Coronary artery (tissue), 2 donors: Measurements from ENCODE around the gene ATF5.

ENCODE experiments used
- DNase-seq: peaks from one replicate; pipeline ENCODE4 v3.0.0-alpha.2; 2017; ENCODE audit warnings: low spot score
- H3K27ac ChIP-seq, 2 donors: fragments of 200-600 bp; sonication (generic); one replicate each; pipeline ENCODE4 v1.5.1; 2016 to 2019
- H3K4me3 ChIP-seq: fragments of 200-600 bp; sonication (generic); 2 replicates; pipeline ENCODE4 v1.5.1; 2016; ENCODE audit warnings: mild to moderate bottlenecking, moderate library complexity
- TF ChIP-seq, protein P1 (sequence below): fragments of 200-600 bp; sonication (generic); IDR thresholded peaks from one replicate; pipeline ENCODE4 v1.5.1; 2019; ENCODE audit warnings: antibody characterized with exemption

The ATF5 gene

DNA sequence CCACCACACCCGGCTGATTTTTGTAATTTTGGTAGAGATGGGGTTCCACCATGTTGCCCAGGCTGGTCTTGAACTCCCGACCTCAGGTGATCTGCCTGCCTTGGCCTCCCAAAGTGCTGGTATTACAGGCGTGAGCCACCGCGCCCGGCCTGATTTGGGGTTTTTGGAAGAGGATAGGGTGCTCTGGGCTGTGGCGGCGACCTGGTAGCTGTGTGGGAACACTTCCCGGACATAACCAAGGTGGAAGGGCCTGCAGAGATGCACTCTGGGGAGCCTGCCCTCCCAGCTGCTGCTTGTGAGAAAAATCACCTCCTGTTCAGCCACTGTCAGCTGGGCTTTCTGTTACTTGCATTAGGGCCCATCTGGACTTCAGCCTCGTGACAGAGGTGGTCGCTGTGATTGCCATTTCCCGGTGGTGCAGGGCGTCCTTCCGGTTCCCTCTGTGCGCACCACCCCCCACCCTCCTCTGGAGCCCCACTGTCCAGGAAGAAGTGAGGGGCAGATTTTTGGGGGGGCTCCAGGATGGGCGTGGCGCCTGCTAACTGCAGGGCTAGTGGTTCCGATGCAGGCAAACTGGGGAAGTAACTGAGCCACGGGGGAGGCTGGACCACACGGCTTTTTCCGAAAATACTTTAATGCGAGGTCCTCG, 39.8 kb upstream of the ATF5 start:
- no peak overlapping the region for H3K27ac ChIP-seq
- DNase-seq = no peak
- H3K4me3 ChIP-seq = no peak overlapping the region
- TF ChIP-seq, protein P1, sequence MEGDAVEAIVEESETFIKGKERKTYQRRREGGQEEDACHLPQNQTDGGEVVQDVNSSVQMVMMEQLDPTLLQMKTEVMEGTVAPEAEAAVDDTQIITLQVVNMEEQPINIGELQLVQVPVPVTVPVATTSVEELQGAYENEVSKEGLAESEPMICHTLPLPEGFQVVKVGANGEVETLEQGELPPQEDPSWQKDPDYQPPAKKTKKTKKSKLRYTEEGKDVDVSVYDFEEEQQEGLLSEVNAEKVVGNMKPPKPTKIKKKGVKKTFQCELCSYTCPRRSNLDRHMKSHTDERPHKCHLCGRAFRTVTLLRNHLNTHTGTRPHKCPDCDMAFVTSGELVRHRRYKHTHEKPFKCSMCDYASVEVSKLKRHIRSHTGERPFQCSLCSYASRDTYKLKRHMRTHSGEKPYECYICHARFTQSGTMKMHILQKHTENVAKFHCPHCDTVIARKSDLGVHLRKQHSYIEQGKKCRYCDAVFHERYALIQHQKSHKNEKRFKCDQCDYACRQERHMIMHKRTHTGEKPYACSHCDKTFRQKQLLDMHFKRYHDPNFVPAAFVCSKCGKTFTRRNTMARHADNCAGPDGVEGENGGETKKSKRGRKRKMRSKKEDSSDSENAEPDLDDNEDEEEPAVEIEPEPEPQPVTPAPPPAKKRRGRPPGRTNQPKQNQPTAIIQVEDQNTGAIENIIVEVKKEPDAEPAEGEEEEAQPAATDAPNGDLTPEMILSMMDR = no peak

DNA sequence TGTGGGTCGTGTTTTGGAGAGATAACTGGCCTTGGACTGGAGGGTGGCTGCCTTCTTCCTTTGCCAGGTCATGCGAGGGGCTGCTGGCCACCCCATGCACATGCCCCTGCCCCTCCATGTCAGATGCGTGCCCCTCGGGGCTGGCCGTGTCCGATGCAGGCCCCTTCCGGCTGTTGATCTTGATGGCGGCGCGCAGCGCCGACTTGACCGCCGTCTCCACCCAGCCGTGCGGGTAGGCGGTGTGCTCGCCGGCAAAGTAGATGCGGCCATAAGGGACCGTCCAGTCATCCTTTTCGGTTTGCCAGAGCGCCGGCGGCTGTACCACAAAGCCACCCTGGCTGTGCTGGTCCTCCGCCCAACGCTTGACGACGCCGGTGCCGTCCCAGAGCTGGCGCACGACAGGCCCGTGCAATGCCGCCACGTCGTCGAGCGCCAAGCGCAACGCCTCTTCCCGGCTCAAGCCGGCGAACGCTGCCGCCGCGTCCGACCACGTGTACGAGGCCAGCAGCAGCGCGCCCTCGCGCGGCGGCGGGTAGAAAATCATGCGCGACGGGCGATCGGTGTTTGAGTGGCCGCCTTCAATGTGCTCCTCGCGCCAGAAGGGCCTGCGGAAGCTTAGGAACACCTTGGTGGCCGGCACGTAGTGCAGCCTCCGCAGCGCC, 39.2 kb upstream of the ATF5 start:
- DNase-seq = no peak
- TF ChIP-seq, protein P1 = peak; percentile 55
- Histone ChIP-seq H3K27ac (no peak overlapping the region), H3K4me3 (peak overlapping the region; percentile 60)

DNA sequence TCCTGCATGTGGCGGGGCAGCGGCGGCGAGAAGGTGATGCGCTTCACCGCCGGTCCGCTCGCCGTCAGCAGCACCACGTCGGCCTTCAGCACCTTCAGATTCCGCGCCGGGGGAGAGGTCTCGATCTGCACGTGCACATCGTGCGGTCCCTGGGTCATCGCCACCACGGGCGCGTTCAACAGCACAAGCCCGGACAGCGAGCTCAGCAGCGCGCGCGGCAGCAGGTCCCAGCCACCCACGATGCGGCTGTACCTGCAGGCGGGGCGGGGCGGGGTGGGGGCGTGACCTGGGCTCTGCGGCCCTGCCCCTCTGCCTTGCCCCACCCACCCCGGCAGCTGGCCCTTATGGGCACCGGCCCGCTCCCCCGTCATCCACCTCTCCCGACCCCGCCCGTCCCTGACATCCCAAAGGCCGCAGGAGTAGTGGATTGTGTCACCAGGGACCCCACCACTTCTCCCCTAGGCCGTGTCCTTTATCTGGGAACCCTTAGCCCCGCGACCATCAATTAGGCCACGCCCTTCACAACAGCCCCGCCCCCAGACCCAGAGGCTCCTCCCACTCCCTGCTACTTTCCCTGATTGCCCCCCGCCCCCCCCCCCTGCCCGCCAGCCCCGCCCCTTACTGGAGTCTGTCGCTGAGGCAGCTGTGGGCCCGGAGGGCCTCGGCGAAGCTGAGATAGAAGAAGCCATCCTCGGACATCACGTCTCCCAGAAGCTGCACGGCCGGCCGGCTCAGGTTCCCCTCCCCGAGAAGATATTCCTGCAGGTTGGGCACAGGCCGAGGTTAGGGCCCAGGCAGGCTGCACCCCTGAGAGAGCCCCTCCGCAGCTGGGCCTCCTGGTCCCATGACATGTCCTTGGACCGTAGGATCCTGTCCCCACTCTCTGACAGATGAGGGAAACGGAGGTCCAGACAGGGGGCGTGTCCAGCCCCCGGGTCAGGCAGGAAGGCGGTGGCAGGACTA, 38.4 kb upstream of the ATF5 start:
- no peak overlapping the region for H3K27ac ChIP-seq
- no peak for DNase-seq
- H3K4me3 ChIP-seq = peak overlapping the region; percentile 60
- TF ChIP-seq, protein P1 = peak; percentile 17

DNA sequence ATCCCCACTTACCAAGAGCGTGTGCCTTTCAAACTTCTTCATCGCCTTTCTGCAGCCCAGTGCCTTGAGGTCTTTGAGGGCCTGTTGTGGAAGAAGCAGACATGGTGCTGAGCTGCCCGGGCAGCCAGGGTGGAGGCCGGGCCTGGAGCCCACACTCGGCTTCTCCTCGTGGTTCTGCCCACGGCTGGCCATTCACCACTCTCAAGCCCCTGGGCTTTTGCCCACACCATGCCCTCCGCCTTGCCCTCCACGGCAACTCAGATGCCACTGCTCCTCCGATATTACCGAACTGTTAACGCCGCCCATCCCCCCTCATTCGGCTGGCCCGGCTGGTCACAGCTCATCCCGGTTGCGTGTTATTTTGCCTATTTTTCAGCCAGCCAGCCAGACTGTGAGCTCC, 37.6 kb upstream of the ATF5 start:
- Histone ChIP-seq H3K4me3 (no peak overlapping the region), H3K27ac (no peak overlapping the region)
- DNase-seq = no peak
- TF ChIP-seq, protein P1 = no peak

DNA sequence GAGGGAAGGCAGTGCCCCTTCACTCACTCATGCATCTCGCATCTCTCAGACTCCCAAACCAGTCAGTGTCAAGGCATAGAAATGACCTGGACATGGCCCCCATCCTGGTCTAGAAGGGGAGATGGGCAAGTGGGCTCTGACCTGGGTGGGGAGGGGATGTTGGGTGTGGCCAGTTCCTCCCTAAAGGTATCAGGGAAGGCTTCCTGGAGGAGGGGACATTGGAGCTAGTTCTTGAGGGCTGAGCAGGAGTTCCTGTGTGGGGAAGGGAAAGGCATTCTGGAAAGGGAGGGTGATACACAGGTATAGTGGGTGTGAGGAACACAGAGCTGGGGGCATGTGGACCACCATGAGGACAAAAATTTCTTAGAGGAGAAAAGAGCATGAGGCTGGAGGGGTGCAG, 36.3 kb upstream of the ATF5 start:
- TF ChIP-seq, protein P1 = no peak
- no peak for DNase-seq
- no peak overlapping the region for H3K4me3 ChIP-seq

DNA sequence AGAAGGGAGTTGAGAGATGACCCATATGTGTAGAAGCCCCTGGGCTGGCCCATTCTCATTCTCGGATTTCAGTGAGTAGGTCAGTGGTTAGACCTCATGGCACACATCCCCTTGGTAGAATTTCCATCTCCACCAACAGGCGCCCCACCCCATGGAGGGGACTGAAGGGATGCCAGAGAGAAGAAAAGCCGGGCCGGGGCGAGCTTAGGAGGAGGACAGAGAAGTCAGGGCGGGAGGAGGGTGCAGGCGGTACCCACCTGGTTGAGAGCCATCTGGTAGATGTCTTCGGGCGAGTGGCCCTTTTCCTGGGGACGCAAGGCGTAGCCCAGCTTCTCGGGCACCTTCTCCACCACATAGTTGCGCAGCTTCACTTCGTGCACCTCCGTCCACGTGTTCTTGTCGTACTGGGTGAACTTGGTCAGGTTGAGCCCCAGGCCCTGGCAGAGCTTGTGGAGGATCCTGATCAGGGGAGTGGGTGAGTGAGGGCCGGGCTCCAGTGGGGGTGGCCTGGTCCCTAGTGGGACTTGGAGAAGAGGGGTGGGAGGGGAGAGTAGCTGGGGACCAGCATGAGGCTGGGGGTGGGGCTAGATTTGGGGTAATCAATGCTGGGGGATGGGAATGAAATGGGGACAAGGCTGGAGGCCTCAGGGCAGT, 34.9 kb upstream of the ATF5 start:
- H3K27ac ChIP-seq = no peak overlapping the region
- TF ChIP-seq, protein P1 = no peak
- H3K4me3 ChIP-seq = no peak overlapping the region
- no peak for DNase-seq

More for the DNA sequence above, 36.3 kb upstream of the ATF5 start:
- no peak overlapping the region for H3K27ac ChIP-seq
